ENCODE measurements around the gene SMIM7. TPM values are rescaled to one million over a fixed set of nuclear protein-coding genes. Genes with fewer than 3 reads are reported as not detected.

Gene SMIM7
- total and polyA plus RNA-seq, 2 donors from 2014 or later: 66.2 to 144 TPM

DNA sequence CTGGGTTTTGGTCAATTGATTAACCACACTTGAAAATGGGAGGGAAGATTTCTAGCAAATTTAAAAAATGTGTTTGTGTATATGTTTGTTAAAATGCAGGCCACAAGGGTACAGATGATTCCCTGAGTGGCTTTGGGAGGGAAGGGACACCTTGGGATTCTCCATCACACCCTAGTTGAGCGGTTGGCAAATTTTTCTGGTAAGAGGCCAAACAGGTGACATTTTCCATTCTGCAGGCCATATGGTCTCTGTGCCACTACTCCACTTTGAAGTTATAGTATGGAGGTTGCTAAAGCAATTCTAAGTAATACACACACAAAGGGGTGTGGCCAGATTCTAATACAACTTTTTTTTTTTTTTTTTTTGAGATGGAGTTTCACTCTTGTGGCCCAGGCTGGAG is 19.0 kb downstream of the SMIM7 start:
- H3K27me3 ChIP-seq (ENCODE audit: control insufficient read depth, insufficient read depth, low read length): no peaks in the 10 kb centered on the region
- H3K9me3 ChIP-seq (ENCODE audit: control insufficient read depth in 2 of 3, insufficient read depth in 1 of 3, low read length in 3 of 3): no peaks in the 10 kb centered on the region
- H3K36me3 ChIP-seq (ENCODE audit: control insufficient read depth in 2 of 3, insufficient read depth in 3 of 3, low read length in 3 of 3): peaks cover 9 to 25% (median 25%) of the 10 kb centered on the region in 3 donors
- no peak overlapping the region for H3K4me3 ChIP-seq (ENCODE audit: low read length in 3 of 3)
- H3K9ac ChIP-seq (ENCODE audit: low read length in 3 of 3): no peak overlapping the region
- H3K4me1 ChIP-seq (ENCODE audit: control insufficient read depth in 2 of 3, insufficient read depth in 2 of 3, low read depth in 1 of 3, low read length in 3 of 3): no peaks in the 10 kb centered on the region
- intact Hi-C loops (cut with DNase I): no loop called here
- TF ChIP-seq, protein P1, sequence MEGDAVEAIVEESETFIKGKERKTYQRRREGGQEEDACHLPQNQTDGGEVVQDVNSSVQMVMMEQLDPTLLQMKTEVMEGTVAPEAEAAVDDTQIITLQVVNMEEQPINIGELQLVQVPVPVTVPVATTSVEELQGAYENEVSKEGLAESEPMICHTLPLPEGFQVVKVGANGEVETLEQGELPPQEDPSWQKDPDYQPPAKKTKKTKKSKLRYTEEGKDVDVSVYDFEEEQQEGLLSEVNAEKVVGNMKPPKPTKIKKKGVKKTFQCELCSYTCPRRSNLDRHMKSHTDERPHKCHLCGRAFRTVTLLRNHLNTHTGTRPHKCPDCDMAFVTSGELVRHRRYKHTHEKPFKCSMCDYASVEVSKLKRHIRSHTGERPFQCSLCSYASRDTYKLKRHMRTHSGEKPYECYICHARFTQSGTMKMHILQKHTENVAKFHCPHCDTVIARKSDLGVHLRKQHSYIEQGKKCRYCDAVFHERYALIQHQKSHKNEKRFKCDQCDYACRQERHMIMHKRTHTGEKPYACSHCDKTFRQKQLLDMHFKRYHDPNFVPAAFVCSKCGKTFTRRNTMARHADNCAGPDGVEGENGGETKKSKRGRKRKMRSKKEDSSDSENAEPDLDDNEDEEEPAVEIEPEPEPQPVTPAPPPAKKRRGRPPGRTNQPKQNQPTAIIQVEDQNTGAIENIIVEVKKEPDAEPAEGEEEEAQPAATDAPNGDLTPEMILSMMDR (IDR thresholded peaks at IDR 0.05; ENCODE audit: borderline replicate concordance, extremely low read depth, insufficient read depth): no peak
- H3K27ac ChIP-seq (ENCODE audit: low read depth in 2 of 2, low read length in 2 of 2): no peak overlapping the region
- no peak for DNase-seq
- FAIRE-seq: no peak

GRCh38 chr19:16638666-16639065 is 21.3 kb downstream of the SMIM7 start:
- no peak overlapping the region for H3K27ac ChIP-seq (ENCODE audit: low read depth in 2 of 2, low read length in 2 of 2)
- no peak for DNase-seq
- H3K4me3 ChIP-seq (ENCODE audit: low read length in 3 of 3): no peak overlapping the region
- TF ChIP-seq, protein P1 (IDR thresholded peaks at IDR 0.05; ENCODE audit: borderline replicate concordance, extremely low read depth, insufficient read depth): no peak
- H3K4me1 ChIP-seq (ENCODE audit: control insufficient read depth in 2 of 3, insufficient read depth in 2 of 3, low read depth in 1 of 3, low read length in 3 of 3): no peaks in the 10 kb centered on the region
- FAIRE-seq: no peak
- no peak overlapping the region for H3K9ac ChIP-seq (ENCODE audit: low read length in 3 of 3)
- peaks cover 4 to 15% (median 14%) of the 10 kb centered on the region in 3 donors for H3K36me3 ChIP-seq (ENCODE audit: control insufficient read depth in 2 of 3, insufficient read depth in 3 of 3, low read length in 3 of 3)
- no peaks in the 10 kb centered on the region for H3K9me3 ChIP-seq (ENCODE audit: control insufficient read depth in 2 of 3, insufficient read depth in 1 of 3, low read length in 3 of 3)
- intact Hi-C loops (cut with DNase I): no loop called here
- no peaks in the 10 kb centered on the region for H3K27me3 ChIP-seq (ENCODE audit: control insufficient read depth, insufficient read depth, low read length)

DNA sequence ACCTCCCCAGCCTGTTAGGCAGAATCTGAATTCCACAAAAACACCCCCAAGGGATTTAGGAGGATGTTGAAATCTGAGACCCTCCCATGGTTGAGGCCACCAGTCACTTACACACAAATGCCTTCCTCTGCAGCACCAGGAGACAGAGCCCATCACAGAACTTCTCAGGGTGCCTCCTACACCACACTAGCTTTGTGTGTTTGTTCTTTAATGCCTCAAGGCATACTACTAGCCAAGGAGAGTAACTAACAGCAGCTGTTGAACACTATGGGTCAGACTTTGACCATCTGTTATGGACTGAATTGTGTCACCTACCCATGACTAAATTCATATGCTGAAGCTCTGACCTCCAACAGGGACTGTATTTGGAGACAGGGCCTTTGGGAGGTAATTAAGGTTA is 22.4 kb downstream of the SMIM7 start:
- peaks cover 4 to 12% (median 11%) of the 10 kb centered on the region in 3 donors for H3K36me3 ChIP-seq (ENCODE audit: control insufficient read depth in 2 of 3, insufficient read depth in 3 of 3, low read length in 3 of 3)
- no peak for DNase-seq
- H3K4me1 ChIP-seq (ENCODE audit: control insufficient read depth in 2 of 3, insufficient read depth in 2 of 3, low read depth in 1 of 3, low read length in 3 of 3): no peaks in the 10 kb centered on the region
- no peak for FAIRE-seq
- no peak overlapping the region for H3K9ac ChIP-seq (ENCODE audit: low read length in 3 of 3)
- no peaks in the 10 kb centered on the region for H3K27me3 ChIP-seq (ENCODE audit: control insufficient read depth, insufficient read depth, low read length)
- intact Hi-C loops (cut with DNase I): no loop called here
- TF ChIP-seq, protein P1 (IDR thresholded peaks at IDR 0.05; ENCODE audit: borderline replicate concordance, extremely low read depth, insufficient read depth): no peak
- H3K27ac ChIP-seq (ENCODE audit: low read depth in 2 of 2, low read length in 2 of 2): no peak overlapping the region
- H3K4me3 ChIP-seq (ENCODE audit: low read length in 3 of 3): no peak overlapping the region
- no peaks in the 10 kb centered on the region for H3K9me3 ChIP-seq (ENCODE audit: control insufficient read depth in 2 of 3, insufficient read depth in 1 of 3, low read length in 3 of 3)

GRCh38 chr19:16631465-16631864 is 28.5 kb downstream of the SMIM7 start:
- no peak for FAIRE-seq
- peaks cover 2 to 4% (median 3%) of the 10 kb centered on the region in 3 donors for H3K36me3 ChIP-seq (ENCODE audit: control insufficient read depth in 2 of 3, insufficient read depth in 3 of 3, low read length in 3 of 3)
- no peaks in the 10 kb centered on the region for H3K9me3 ChIP-seq (ENCODE audit: control insufficient read depth in 2 of 3, insufficient read depth in 1 of 3, low read length in 3 of 3)

More at GRCh38 chr19:16631465-16631864, 28.5 kb downstream of the SMIM7 start:
- Histone ChIP-seq H3K4me3 (ENCODE audit: low read length in 3 of 3) (no peak overlapping the region), H3K9ac (ENCODE audit: low read length in 3 of 3) (no peak overlapping the region), H3K4me1 (ENCODE audit: control insufficient read depth in 2 of 3, insufficient read depth in 2 of 3, low read depth in 1 of 3, low read length in 3 of 3) (peaks cover 0 to 2% (median 0%) of the 10 kb centered on the region in 3 donors), H3K27ac (ENCODE audit: low read depth in 2 of 2, low read length in 2 of 2) (no peak overlapping the region), H3K27me3 (ENCODE audit: control insufficient read depth, insufficient read depth, low read length) (no peaks in the 10 kb centered on the region)
- no peak for DNase-seq
- intact Hi-C loops (cut with DNase I): no loop called here
- TF ChIP-seq, protein P1 (IDR thresholded peaks at IDR 0.05; ENCODE audit: borderline replicate concordance, extremely low read depth, insufficient read depth): no peak
